Heart left ventricle (tissue), 16 donors: Measurements from ENCODE around the gene WSCD2. TPM values are rescaled to one million over a fixed set of nuclear protein-coding genes. Genes with fewer than 3 reads are reported as not detected.

Experiments used
- ATAC-seq, 4 donors: fragments of 200-7000 bp; cut with Tn5 transposase; one replicate each; pipeline ENCODE4 v1.9.1; 2020 to 2022; ENCODE audit warnings: moderate library complexity in 4 of 4, mild to moderate bottlenecking in 3 of 4, moderate number of reproducible peaks in 1 of 4
- DNase-seq, 5 donors: peaks; one replicate each; pipeline ENCODE4 v3.0.0-alpha.2; 2020
- H3K27ac ChIP-seq, 12 donors: fragments of 200-600 bp; sonication (generic) in 4 of 12; one replicate each; pipeline versions ENCODE4 v1.5.0 to v1.8.0; 2016 to 2022; ENCODE audit warnings: mild to moderate bottlenecking in 2 of 12
- H3K27me3 ChIP-seq, 9 donors: fragments of 200-600 bp; sonication (generic) in 2 of 9; one replicate each; pipeline versions ENCODE4 v1.5.1 to v1.8.0; 2016 to 2022; ENCODE audit warnings: mild to moderate bottlenecking in 3 of 9
- H3K36me3 ChIP-seq, 9 donors: fragments of 200-600 bp; sonication (generic) in 2 of 9; one replicate each; pipeline versions ENCODE4 v1.5.0 to v1.8.0; 2018 to 2022; ENCODE audit warnings: mild to moderate bottlenecking in 2 of 9
- H3K4me1 ChIP-seq, 12 donors: fragments of 200-600 bp; sonication (generic) in 4 of 12; one replicate each; pipeline versions ENCODE4 v1.5.0 to v1.8.0; 2016 to 2022; ENCODE audit warnings: mild to moderate bottlenecking in 3 of 12
- H3K4me3 ChIP-seq, 12 donors: fragments of 200-600 bp; sonication (generic) in 4 of 12; one replicate each; pipeline versions ENCODE4 v1.5.0 to v1.8.0; 2017 to 2022; ENCODE audit warnings: mild to moderate bottlenecking in 9 of 12, moderate library complexity in 4 of 12
- H3K9me3 ChIP-seq, 12 donors: fragments of 200-600 bp; sonication (generic) in 4 of 12; one replicate each; pipeline versions ENCODE4 v1.5.0 to v1.8.0; 2016 to 2022; ENCODE audit warnings: mild to moderate bottlenecking in 1 of 12
- CTCF ChIP-seq, 12 donors: fragments of 200-600 bp; sonication (generic) in 4 of 12; IDR thresholded peaks; one replicate each; pipeline versions ENCODE4 v1.5.0 to v1.8.0; 2018 to 2022; ENCODE audit warnings: antibody characterized with exemption in 12 of 12, mild to moderate bottlenecking in 5 of 12
- POLR2A ChIP-seq, 2 donors: fragments of 450-650 bp; IDR thresholded peaks; one replicate each; pipeline ENCODE4 v1.6.1; 2017; ENCODE audit warnings: antibody characterized with exemption in 2 of 2, mild to moderate bottlenecking in 2 of 2, moderate library complexity in 2 of 2
- WGBS, 4 donors: extraction: QIAGEN DNeasy Blood & Tissue Kit in 2 of 4; methylation state at CpG; one replicate each; pipeline versions ENCODE4 v1.1.5 to v1.1.7; 2013 to 2018; 5-methylcytosine and 5-hydroxymethylcytosine counted together
- intact Hi-C, 10 donors: fragments of 100-400 bp; cut with DNase I; formaldehyde crosslinking; loops; one replicate each; pipeline versions ENCODE4 v1.11.1 to v1.14.2; 2022
- polyA plus RNA-seq, 2 donors: library from polyadenylated mRNA; stranded (reverse); fragments of 200-250 nt; gene quantifications; one replicate each; pipeline ENCODE4 v1.2.3, GENCODE V29; 2013
- total RNA-seq, 9 donors: library from RNA; depleted of rRNA in 2 of 9; stranded (reverse); fragments of >200 nt in 2 of 9; fragmentation: NEBNext Ultra II Directional in 3 of 9; extraction: Animal tissue kit (Norgen Biotek cat#: 25700) in 3 of 9; gene quantifications; one replicate each; pipeline versions ENCODE4 v1.1.0 to v1.2.4, GENCODE V29; 2016 to 2023
- donor health status: ischemic (EF 13 %, LVEDD 7.1; RV severe dilation, severe dysfunction).
- donor health status: healthy with polysubstance abuse.
- donor health status: DM: no; HTN: yes; CAD: no.
- donor health status: DM: no; HTN: no; CAD: no.
- donor health status: ischemic (EF 25% LVEDD 6.9; RV normal size, moderate dysfunction).
- donor health status: ischemic (EF 25% LVEDD 5.7; RV mildly dilated, moderate dysfunction).
- donor health status: healthy.
- donor health status: DM: yes; HTN: yes; CAD: no.
- donor health status: ischemic (EF 35%, LVEDD 5.7; RV mildly dilated, moderate dysfunction).
- donor health status: nonischemic (EF 11% LVEDD 7.7; RV severe dilation, severe dysfunction).
- donor health status: DM: yes; HTN: yes; CAD: no.
- donor health status: PGD.
- donor health status: ischemic (EF 29% LVEDD 5.4; RV normal size, mild dysfunction).
- donor health status: nonischemic (EF 23%, LVEDD 6.1; RV moderate dilation, normal function).

The WSCD2 gene
- total and polyA plus RNA-seq, 11 donors = 0.07 to 2.5 (median 0.49) TPM; not detected in 3

- no peaks in the 10 kb centered on the region for H3K9me3 ChIP-seq
- no peak overlapping the region for H3K27ac ChIP-seq
- no peak for DNase-seq
- no peaks in the 10 kb centered on the region for H3K36me3 ChIP-seq
- H3K4me3 ChIP-seq = no peak overlapping the region
- H3K4me1 ChIP-seq = no peaks in the 10 kb centered on the region
- TF ChIP-seq POLR2A (IDR thresholded peaks at IDR 0.05) (no peak), CTCF (IDR thresholded peaks at IDR 0.05) (peak in 9 of 12 donors; percentile 16 to 46 (median 41))
- 23 to 37% (median 29%) methylated on average over 3 of the region's 3 CpGs for WGBS, 4 donors
- no peak for ATAC-seq
- peaks cover 0 to 36% (median 5%) of the 10 kb centered on the region in 9 donors for H3K27me3 ChIP-seq
- intact Hi-C loops = loop anchor here in 3 of 10 donors (2.0 to 10.0 kb wide), 5 partner anchors 96 to 406 kb away; no protein-coding TSS in a partner anchor
Observed at GRCh38 chr12:108099073-108099472, 30.0 kb upstream of the WSCD2 start.

- no peak for ATAC-seq
- Histone ChIP-seq H3K27me3 (peaks cover 0 to 29% (median 3%) of the 10 kb centered on the region in 9 donors), H3K4me1 (no peaks in the 10 kb centered on the region), H3K9me3 (no peaks in the 10 kb centered on the region), H3K4me3 (no peak overlapping the region), H3K36me3 (no peaks in the 10 kb centered on the region), H3K27ac (no peak overlapping the region)
- TF ChIP-seq CTCF (IDR thresholded peaks at IDR 0.05) (no peak), POLR2A (IDR thresholded peaks at IDR 0.05) (no peak)
- DNase-seq = no peak
- intact Hi-C loops = loop anchor here in 5 of 10 donors (2.0 to 10.0 kb wide), 5 partner anchors 95 to 405 kb away; no protein-coding TSS in a partner anchor
- 70 to 80% (median 76%) methylated on average over 4 of the region's 4 CpGs for WGBS, 4 donors
Observed at GRCh38 chr12:108099778-108100489, 29.2 kb upstream of the WSCD2 start.

- DNase-seq (no peak), ATAC-seq (no peak)
- 59 to 79% (median 65%) methylated on average over 3 of the region's 3 CpGs for WGBS, 4 donors
- Histone ChIP-seq H3K4me1 (no peaks in the 10 kb centered on the region), H3K4me3 (no peak overlapping the region), H3K27ac (no peak overlapping the region), H3K36me3 (no peaks in the 10 kb centered on the region), H3K9me3 (no peaks in the 10 kb centered on the region), H3K27me3 (peaks cover 0 to 26% (median 3%) of the 10 kb centered on the region in 9 donors)
- intact Hi-C loops = loop anchor here in 2 of 10 donors (10.0 kb wide), 1 partner anchor 353 kb away; no protein-coding TSS in a partner anchor
- TF ChIP-seq CTCF (IDR thresholded peaks at IDR 0.05) = no peak
- no peak for TF ChIP-seq POLR2A (IDR thresholded peaks at IDR 0.05)
Observed at GRCh38 chr12:108101605-108102175, 27.4 kb upstream of the WSCD2 start.

GRCh38 chr12:108102363-108102762 is 26.7 kb upstream of the WSCD2 start:
- no peak for TF ChIP-seq POLR2A (IDR thresholded peaks at IDR 0.05)
- TF ChIP-seq CTCF (IDR thresholded peaks at IDR 0.05) = no peak
- no peak overlapping the region for H3K27ac ChIP-seq
- ATAC-seq = no peak

More at GRCh38 chr12:108102363-108102762, 26.7 kb upstream of the WSCD2 start:
- H3K4me3 ChIP-seq = no peak overlapping the region
- H3K4me1 ChIP-seq = no peaks in the 10 kb centered on the region
- no peak for DNase-seq
- no peaks in the 10 kb centered on the region for H3K36me3 ChIP-seq
- peaks cover 0 to 31% (median 3%) of the 10 kb centered on the region in 9 donors for H3K27me3 ChIP-seq
- 42 to 74% (median 66%) methylated on average over 1 of the region's 1 CpG for WGBS, 4 donors
- intact Hi-C loops = loop anchor here in 2 of 10 donors (10.0 kb wide), 1 partner anchor 352 kb away; no protein-coding TSS in a partner anchor
- no peaks in the 10 kb centered on the region for H3K9me3 ChIP-seq
